Suppressor macrophage treated with lipopolysaccharide for 4 hours (primary cell): ENCODE results near the gene PCSK9.

ENCODE experiments used
- DNase-seq: peaks from one replicate; pipeline ENCODE4 v3.0.0-alpha.2; 2020

Gene PCSK9

DNA sequence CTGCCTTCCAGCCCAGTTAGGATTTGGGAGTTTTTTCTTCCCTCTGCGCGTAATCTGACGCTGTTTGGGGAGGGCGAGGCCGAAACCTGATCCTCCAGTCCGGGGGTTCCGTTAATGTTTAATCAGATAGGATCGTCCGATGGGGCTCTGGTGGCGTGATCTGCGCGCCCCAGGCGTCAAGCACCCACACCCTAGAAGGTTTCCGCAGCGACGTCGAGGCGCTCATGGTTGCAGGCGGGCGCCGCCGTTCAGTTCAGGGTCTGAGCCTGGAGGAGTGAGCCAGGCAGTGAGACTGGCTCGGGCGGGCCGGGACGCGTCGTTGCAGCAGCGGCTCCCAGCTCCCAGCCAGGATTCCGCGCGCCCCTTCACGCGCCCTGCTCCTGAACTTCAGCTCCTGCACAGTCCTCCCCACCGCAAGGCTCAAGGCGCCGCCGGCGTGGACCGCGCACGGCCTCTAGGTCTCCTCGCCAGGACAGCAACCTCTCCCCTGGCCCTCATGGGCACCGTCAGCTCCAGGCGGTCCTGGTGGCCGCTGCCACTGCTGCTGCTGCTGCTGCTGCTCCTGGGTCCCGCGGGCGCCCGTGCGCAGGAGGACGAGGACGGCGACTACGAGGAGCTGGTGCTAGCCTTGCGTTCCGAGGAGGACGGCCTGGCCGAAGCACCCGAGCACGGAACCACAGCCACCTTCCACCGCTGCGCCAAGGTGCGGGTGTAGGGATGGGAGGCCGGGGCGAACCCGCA, at the start of gene PCSK9:
Gene PCSK9 (plus strand): TSS at position 207 of the 741 bp plus-strand sequence. CDS start 290 bp downstream, at position 497.
- DNase-seq: no peak

DNA sequence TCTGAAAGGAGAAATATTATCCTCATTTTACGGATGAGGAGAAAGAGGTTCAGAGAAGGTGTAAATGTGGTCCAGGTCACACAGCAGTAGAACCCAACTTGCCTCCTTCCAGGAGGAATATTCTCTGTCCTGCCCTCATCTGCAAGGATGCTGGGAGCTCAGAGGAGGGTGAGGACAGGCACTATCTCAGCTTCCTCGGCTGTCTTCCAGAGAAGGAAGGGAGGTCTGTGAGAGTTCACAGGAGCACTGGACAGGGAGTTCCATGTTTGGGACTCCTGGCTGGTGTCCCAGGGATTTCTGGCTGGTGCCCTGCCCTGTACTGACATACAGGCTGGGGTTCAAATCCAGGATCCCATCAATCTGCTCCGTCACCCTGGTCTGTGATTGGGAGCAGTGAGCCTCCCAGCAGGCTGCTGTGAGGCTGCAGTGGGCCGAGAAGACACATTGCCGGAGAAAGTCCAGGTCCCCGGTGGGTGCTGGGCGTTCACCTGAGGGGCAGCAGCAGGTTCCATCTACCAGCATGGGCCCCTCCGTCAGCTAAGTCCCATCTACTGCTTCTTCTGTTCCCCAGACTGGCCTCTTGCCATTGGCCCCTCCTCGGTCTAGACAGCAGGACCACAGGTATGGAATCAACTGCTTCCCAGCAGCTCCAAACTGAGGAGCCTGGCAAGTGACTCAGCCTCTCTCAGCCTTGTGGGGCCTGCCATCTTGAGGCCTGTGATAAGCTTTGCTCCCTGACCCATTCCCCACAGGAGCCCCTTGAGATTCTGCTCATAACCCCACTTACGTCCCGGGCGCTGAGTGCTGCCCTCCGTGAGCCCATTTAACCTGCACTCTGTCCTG, 49.2 kb upstream of the PCSK9 start:
- no peak for DNase-seq

DNA sequence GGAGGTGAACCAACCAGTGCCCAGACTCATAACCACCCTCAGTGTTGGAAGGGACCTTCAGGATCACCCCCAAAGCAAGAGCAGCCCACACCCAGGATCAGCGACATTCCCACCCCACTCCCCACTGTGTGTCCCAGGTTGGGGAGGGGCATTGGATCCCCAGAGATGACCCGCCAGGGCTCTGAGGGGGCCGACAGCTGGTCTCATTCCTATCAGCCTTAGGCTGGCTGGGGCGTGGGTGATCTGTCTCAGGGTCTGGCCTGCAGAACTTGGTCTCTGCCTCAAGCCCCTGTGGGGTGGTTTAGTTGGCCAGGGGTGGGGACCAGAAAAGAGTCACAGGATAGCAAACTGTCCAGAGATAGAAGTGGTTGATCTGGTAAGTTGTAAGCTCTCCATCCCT, 48.4 kb upstream of the PCSK9 start:
- no peak for DNase-seq

DNA sequence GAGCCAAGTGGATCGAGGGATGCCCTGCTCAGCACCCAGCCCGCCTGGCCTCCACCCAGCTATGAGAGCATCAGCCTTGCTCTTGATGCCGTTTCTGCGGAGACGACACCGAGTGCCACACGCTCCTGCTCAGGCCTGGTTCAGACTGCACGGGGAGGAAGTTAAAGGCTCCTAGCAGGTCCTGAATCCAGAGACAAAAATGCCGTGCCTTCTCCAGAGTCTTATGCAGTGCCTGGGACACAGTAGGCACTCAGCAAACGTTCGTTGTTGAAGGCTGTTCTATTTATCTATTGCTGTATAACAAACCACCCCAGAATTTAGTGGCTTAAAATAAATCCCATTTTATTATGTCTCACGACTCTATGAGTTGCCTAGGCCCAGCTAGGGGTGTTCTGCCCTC, 47.4 kb upstream of the PCSK9 start:
- DNase-seq: no peak

DNA sequence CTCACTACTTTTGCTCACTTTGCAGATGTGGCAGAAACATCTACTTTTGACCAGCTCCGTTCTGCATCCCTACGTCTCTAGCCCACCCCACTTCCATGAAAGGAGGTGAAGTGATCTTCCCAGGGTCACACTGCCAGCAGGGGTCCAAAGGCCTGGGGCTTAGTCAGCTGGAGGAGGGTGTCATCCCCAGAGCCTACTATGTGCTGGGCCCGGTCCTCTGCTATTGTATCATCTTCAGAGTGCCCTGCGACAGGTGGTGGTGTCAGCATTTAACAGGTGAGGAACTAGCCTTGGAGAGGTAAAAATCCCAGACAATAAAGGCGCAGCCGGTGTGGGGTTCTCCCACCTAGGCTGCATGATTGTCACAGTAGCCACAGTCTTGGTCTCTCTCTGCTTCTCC, 46.2 kb upstream of the PCSK9 start:
- DNase-seq: no peak

DNA sequence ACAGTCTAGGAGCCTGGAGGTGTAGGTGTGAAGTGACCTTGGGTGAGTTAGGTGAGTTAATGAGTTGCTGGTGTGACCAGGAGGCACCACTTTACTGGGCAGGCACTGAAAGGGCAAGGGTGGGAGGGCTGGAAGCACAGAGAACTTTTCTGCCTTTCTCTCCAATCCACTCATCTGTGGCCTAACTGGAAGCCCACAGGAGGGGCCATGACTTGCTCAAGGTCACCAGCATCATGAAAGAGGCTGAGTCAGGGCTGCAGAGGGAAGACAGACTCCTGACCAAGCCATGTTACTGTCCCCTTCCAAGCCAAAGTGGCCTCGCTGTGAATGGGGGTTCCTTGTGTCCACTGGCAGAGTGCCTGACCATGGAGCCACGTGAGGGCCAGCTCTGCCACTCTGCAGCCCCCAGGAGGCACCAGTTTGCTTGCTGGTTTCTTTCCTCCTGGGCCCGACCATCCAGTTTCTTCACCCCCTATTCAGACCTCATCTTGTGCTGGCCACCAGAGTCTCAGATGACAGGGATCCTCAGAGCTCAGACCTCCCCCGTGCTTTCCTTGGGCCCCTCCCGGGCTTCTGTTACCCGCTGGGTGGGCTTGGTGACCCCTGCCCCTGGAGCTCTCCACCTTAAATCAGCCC, 44.9 kb upstream of the PCSK9 start:
- no peak for DNase-seq

DNA sequence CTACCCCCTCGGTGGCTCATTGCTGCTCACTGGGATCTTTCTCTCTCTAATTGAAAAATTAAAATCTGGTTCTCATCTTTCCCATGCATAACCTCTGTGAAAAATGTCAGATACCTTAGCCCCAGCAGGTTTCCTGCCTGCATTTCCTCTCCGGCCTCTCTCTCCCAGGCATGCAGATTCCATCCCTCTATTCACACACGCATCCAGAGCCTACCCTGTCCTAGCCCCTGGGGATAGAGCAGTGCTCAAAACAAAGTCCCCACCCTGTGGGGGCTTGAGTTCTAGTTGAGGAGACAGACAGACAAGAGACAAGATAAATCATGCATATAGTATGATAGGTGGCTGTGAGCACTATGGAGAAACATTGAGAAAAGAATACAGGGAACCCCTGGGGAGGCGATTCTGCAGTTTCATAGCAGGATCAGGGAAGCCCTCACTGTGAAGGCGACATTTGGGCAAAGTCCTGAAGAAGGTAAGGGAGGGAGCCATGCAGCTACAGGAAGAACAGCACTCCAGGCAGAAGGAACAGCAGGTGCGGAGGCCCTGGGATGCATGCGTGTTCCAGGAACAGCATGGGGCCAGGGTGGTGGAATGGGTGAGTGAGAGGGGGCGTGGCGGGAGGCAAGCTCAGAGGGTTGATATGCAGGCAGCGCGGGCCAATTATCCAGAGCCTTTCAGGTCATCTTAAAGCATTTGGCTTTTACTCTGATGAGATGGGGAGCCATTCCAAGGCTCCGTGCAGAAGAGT, 44.2 kb upstream of the PCSK9 start:
- no peak for DNase-seq

DNA sequence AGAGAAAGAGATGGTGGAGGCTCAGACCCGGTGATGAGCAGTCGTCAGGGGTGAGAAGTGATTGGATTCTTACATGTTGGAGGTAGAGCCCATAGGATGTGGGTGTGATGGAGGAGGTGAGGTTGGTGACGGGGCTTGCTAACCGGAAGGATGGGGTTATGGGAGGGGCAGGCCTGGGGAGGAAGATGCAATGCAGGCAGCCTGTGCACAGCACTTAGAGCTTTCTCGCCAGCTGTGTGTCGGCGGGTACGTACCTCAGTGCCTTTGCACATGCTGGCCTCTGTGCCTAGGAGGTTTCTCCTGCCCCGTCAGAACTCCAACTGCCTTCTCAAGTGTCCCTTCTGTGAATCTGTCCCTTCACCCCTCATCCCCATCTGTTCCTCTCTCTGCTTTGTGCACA, 43.5 kb upstream of the PCSK9 start:
- DNase-seq: no peak

DNA sequence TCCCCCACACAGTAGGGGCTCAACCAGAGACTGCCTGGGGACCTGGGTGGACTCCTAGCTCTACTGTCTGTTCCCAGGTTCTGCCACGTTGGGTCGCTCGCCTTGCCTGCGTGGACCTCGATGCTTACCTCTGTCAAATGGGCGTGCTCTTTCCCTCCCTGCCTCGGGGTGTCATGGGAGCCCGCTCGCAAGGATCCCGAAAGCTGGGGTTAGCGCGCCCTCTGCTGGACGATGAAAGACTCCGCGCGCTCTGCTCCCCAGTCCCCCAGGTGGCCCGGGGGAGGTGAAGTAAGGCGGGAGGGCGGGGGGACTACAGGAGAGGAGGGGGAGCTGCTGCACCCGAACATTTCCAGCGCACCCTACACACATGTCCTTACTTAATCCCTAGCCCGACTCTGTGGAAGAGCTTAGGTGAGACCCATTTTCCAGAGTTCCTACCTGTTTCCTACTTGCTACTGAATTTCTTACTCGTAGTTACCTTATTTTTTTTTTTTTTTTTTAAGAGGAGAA, 42.9 kb upstream of the PCSK9 start:
- peak; percentile 84 for DNase-seq

DNA sequence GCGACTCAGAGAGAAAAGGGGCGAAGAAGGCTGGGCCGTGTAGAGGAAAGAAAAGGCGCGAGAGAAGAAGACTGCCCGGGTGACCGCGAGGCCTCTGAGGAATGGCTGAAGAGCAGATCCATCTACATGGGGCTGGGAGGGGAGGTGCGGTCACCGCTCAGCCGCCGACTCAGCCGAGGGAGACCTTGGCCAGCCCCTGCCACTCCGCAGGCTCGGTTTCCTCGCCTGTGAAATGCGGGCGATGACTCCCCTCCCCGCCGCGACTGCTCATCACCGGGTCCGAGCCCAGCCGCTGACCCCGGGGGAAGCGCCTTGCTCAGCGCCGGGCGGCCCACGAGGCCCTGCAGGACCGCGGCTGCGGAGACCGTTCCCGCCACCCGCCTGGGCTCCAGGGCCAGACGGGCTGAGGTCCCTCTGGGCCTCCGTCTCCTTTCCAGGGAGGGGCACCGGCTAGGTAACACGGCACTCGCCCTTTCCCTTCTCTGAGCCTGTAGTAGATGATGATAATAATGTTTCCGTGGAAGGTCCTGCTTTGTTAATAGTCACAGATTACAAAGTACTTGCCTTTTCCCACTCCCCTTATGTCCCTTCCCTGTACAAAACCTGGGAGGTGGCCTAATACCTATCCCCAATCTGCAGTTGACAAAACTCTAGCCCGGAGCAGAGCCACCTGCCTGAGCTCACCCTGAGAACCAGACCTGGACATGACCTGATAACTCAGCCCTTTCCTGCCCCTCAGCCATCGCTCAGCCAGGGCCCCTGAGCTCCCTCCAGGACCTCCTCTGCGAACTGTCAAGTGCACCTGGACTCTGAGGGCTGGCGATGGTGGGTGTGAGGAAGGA, 42.3 kb upstream of the PCSK9 start:
- no peak for DNase-seq

DNA sequence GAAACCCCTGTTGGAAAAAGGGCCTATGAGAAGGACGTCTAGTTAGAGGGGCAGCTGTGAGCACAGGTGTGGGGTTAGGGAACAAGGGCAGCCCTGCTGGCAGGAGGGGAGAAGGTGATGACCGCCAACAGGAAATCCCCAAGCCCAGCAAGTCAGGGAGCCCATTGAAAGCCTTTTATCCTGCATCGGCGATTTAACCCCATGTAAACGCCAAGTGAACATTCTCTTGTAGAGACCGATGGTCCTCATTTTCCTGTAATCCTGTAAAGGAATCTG, 41.7 kb upstream of the PCSK9 start:
- DNase-seq: no peak

DNA sequence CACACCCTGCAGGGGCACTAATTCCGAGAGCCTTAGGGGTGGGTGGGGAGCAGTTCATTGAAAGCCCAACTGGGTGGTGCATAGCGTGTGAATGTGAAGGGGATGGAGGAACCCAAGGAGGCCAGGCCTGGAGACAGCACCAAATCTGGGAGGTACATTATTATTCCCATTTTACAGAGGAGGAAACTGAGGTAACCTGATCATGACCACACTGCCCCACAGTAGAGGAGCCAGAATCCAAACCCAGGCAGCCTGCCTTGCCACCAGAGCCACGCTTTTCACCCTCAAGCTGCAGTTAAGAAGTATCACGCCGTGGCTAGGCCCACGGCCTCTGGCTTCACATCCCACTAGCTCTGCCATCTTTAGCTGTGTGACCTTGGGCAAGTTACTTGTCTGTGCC, 41.2 kb upstream of the PCSK9 start:
- DNase-seq: no peak

DNA sequence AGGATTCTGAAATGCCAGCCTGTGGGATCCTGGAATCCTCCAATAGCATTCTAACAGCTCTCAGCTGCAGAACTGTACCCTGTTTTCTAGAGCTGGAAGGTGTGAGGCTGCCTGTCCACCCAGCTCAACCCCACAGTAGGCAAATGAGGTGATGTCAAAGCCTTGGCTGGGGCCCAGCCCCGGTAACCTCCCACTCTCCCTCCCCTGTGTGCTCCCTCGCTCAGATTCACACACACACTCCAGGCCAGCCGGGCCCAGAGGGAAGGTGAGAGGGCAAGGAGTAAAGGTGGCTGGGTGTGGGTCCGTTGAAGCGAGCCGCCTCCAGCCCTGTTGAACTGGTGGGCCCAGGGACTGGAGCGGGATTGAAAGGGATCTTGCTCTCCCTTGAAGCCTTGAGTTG, 40.7 kb upstream of the PCSK9 start, which contains the start of gene BSND:
Gene BSND (plus strand): TSS at position 257 of the 400 bp plus-strand sequence. CDS start 254 bp downstream, outside the sequence.
- no peak for DNase-seq

DNA sequence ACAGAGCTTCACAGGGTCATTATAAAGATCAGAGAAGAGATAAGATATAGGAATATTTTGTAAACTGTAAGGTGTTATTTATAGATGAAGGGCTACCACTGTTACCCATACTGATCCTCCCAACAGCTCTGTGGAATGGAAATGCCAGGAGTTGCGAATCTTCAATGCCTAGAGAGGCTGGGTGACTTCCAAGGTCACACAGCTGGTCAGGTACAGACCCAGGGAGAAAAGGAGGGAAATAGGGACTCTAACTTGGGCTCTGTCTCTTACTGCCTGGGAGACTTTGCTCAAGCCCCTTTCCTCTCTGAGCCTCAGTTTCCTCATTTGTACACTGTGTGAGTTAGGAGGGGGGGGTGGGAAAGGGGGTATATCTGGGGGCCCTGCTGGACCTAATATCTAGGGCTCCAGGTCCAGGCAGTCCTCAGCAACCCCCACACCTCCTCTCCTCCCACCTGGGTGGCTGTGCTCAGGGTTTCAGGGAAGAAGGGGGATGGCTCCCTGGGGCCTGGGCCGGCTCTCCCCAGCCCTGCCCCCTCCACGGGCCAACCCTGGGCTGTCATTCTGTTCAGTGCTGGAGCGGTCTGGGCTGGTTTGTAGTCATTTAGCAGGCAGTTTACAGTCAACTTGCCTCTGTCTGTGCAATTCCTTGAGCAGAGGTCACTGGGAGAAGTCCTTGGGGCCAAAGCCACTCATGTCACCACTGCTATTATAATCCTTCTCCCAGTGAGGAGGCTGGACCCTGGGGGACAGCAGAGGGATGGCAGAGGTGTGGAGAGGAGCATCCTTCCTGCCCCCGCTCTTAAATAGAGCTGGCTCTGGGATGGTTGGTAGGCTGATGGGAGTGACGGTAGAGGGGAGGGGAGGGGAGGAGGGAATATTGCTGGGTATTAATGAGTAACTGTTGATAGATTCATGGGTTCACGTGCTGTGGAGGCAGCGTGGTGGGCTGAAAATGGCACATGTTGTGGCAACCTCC, 39.0 kb upstream of the PCSK9 start:
- DNase-seq: no peak

DNA sequence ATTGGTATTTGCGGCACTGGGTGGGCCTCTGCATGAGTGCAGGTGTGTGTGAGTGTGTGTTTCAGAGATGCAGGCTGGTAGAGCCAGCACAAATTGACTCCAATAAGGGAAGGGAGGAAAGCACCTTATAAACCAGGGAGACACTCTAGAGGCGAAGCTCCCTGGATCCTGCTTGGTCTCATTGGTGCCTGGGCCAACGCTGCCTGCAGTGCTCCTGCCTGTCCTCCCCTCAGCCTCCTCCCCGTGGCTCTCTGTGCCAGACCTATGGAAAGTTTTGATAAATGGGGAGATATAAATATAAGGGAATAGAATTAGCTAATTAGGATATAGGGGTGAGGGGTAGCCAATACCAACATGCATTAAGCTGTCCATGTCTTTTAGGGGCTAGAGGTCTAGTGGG, 38.0 kb upstream of the PCSK9 start:
- no peak for DNase-seq

DNA sequence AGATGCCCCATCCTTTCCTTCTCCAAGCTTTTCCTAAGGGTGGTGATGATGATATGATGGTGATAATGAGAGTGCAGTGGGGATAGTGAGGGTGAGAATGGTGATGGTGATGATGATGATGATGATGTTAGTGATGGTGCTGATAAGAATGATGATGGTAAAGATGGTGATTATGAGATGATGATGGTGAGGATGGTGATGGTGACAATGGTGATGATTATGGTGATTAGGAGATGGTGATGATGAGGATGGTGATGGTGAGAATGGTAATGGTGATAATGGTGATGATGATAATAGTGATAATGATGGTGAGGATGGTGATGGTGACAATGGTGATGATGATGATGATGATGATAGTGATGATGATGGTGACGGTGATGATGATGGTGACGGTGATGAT, 36.7 kb upstream of the PCSK9 start:
- DNase-seq: no peak

DNA sequence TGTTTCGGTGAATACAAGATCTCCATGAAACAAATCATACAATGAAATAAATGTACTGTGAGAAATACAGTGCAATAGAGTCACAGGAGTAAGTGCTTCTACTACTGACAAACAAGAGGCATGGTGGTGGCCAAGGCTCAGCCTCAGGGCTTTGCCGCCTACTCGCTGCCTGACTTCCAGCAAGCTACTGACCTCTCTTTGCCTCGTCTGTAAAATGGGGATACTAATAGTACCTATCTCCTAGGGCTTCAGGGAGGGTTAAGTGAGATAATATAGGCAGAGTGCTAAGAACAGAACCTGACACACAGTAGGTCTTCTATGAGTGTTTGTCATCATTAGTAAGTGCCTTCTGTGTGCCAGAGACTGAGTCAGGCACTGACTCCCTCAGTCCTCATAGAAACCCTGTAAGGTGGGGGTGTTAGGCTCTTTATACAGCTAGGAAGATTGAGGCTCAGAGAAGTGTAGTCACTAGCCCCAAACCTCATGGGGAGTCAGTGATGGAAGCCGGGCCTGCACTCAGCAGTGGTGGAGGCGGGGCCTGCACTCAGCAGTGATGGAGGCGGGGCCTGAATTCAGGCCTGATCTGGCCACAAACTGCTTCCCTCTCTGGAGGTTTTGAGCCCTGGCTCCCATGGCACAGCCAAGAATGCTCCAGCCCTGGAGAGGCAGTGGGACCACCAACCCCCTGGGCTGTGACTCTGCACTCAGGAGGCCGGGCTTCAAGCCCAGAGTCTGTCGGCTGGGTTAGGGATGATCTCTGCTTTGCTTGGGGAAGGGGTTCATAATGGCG, 33.8 kb upstream of the PCSK9 start:
- no peak for DNase-seq

DNA sequence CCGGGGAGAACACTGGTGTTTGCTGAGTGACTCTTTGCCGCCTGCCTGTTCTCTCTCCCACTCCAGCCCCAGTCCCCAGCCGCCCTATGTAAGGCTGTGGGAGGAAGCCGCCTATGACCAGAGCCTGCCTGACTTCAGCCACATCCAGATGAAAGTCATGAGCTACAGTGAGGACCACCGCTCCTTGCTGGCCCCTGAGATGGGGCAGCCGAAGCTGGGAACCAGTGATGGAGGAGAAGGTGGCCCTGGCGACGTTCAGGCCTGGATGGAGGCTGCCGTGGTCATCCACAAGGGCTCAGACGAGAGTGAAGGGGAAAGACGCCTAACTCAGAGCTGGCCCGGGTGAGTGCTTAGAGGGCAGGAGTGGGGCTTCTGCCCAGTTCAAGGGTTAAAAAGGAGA, 32.4 kb upstream of the PCSK9 start:
- no peak for DNase-seq

DNA sequence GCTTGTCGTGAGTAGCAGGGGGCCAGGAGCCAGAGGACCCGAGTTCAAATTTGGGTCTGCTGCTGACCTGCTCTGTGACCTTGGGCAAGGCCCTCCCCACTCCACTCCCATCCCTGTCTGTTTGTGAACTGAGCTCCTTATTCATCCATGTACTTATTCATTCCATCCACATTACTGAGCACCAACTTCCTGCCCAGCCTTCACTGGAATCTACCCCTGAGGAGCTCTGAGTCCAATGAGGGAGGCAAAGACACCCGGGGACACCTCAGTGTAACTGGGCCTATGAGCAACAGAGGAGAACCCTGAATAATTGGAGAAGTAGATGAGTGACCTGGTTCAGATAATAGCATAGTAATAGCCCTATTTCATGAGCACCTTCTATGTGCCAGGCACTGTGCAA, 31.7 kb upstream of the PCSK9 start:
- DNase-seq: no peak
